Medulla oblongata (tissue), 1 donor: ENCODE measurements around the gene FLRT1.
A peak's percentile ranks its signal among the peaks of the same experiment; 100 is the strongest.

Experiments used
- DNase-seq: peaks from one replicate; pipeline ENCODE4 v3.0.0-alpha.2; 2015; ENCODE audit errors: extremely low spot score

FLRT1 gene

GRCh38 chr11:64035576-64035975, at the start of gene FLRT1:
TSS of gene FLRT1 (plus strand) at chr11:64035931. CDS start at chr11:64116268, 80,337 bp downstream.
- DNase-seq = no peak

GRCh38 chr11:63986156-63986931, 49.4 kb upstream of the FLRT1 start, which contains the start of gene OTUB1:
TSS of gene OTUB1 (plus strand) at chr11:63986438. CDS start at chr11:63986457, 19 bp downstream.
- DNase-seq = peak; percentile 89

GRCh38 chr11:63986932-63987513, 48.7 kb upstream of the FLRT1 start:
- no peak for DNase-seq

- DNase-seq = no peak
These were observed 44.2 kb upstream of the FLRT1 start for GRCh38 chr11:63991558-63991957.

- DNase-seq = no peak
These were observed 42.6 kb upstream of the FLRT1 start for GRCh38 chr11:63993100-63993499.

GRCh38 chr11:63993993-63994392, 41.7 kb upstream of the FLRT1 start:
- DNase-seq = no peak

- DNase-seq = no peak
These were observed 39.2 kb upstream of the FLRT1 start for GRCh38 chr11:63996512-63996911.

- DNase-seq = no peak
These were observed 38.5 kb upstream of the FLRT1 start for GRCh38 chr11:63997104-63997700.

- DNase-seq = no peak
These were observed 37.9 kb upstream of the FLRT1 start for GRCh38 chr11:63997801-63998337.

GRCh38 chr11:63998558-63999348, 37.0 kb upstream of the FLRT1 start:
- no peak for DNase-seq

GRCh38 chr11:63999349-64000025, 36.2 kb upstream of the FLRT1 start:
- no peak for DNase-seq

- DNase-seq = peak; percentile 84
These were observed 35.5 kb upstream of the FLRT1 start for GRCh38 chr11:64000026-64000739.

GRCh38 chr11:64000740-64001483, 34.8 kb upstream of the FLRT1 start:
- DNase-seq = no peak

- DNase-seq = no peak
These were observed 34.0 kb upstream of the FLRT1 start for GRCh38 chr11:64001484-64002420.

GRCh38 chr11:64003807-64004589, 31.7 kb upstream of the FLRT1 start:
- no peak for DNase-seq

GRCh38 chr11:64004590-64004984, 31.1 kb upstream of the FLRT1 start:
- DNase-seq = no peak

- no peak for DNase-seq
These were observed 30.0 kb upstream of the FLRT1 start for GRCh38 chr11:64005691-64006090.

- DNase-seq = no peak
These were observed 29.3 kb upstream of the FLRT1 start for GRCh38 chr11:64006398-64006797.
